Activated CD8-positive, alpha-beta memory T cell treated with anti-CD3 and anti-CD28 coated beads, Interleukin-2, amount 50 U/mL, for 1 hour (primary cell): ENCODE results near the gene PCDH17.

Experiments
- DNase-seq: peaks from one replicate; pipeline ENCODE4 v3.0.0-alpha.2; 2020; ENCODE audit errors: extremely low read depth

Gene PCDH17

DNA sequence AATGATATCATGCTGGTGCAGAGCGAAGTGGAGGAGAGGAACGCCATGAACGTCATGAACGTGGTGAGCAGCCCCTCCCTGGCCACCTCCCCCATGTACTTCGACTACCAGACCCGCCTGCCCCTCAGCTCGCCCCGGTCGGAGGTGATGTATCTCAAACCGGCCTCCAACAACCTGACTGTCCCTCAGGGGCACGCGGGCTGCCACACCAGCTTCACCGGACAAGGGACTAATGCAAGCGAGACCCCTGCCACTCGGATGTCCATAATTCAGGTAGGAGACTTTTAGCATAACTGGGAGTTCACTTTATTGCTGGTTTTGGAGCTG is 3.3 kb downstream of the PCDH17 start:
- DNase-seq = no peak

DNA sequence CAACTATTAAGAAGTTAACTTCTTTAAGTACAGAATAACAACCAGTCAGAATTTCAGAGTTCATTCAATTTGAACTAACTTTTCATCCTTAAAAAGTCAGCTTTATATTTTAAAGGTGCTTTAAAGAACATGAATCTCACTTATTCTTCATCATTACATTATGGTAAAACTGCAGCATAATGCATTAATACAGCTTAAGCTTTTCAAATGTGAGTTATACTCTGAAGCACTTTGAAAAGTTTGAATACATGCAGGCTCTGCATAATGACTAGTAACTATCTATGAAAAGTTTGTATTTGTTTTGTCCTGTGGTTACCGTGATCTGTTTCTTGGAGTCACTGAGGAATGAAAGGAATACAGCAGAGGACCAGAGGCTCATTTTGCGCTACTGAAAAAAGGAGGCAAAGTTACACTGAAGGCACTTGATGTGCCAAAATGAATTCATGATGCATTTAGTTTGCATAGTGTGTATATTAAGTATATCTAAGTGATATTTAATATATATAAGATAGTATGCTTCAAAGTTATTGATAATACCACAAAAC is 4.1 kb downstream of the PCDH17 start:
- DNase-seq = no peak

DNA sequence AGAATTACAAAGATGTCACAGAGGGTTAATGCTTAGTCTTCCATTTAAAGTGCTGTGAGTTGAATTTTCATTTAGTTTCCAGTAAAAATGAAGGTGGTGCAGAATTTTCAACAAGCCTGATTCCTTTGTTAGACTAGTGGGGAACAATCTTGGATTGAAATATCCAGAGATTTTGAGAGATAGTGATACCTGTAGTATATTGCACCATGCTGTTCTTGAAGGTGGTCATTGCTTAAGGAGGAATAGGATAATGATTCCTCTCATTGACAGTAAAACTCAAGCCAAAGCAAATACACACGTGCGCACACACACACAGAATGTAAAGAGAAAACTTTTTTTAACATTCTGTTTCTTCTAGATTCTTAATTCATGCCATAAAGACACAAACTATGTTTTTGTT is 5.3 kb downstream of the PCDH17 start:
- no peak for DNase-seq

DNA sequence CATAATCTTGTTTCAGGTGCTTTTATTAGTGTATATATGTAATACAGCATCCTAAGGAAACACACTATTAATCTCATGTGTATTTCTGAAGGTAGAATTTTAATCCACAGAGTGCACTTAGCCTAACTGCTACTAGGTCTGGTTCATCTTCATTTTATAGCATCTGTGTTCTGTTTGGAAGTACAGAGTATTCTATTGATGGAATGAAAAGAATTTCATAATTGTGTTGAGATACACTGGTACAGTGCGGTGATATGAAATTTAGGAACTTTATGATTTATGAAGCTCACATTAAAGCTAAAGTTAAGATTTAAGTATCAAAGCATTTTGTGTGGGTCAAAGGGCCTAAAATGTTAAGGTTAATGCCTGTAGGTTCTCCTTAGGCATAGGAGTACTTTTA is 6.0 kb downstream of the PCDH17 start:
- DNase-seq = no peak

DNA sequence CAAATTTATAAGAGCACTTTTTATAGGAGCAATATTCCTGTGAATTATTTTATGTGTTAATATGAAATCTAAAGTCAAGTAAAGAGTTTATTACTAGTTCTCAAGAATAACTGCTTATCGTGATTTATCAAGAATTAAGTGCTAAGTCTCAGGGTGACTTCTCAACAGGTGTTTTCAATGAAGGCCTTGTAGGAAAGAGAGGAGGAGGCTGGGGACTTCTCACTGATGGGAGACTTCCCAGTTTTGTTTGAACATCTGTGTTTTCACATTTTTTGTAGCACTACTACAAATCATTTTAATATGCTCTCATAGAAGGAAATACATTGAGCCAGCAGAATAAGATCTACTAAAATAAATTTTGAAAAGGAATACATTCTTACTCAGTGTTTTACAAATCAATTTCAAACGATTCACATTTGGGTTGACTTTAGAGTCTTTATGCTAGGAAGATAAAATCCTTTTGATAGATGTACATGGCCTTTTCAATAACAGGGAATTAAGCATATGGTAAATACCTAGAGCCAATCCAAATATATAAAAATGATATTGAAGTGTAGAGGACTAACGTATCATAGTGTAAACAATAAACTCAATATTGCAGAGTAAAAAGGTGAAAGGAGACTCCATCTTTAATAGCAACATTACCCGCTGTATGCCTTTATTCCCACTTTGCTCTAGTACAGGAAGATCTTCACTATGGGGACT is 6.8 kb downstream of the PCDH17 start:
- no peak for DNase-seq

DNA sequence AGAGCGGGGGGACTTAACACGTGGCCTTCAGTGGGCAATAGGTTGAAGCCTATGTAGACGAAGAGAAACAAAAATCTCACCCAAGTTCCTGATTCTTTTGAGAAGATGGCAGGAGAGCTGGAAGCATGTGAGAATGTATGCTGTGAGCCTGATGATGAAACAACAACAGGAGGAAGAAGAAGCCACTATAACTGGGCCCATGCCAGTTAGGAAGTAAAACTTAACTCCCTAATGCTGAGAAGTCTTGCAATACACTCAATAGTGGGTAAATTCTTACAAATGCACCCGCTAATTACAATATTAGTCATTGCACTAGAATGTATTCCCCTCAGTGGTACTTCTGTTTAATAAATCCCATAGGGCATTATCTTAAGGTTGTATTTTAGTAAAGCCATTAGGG is 9.1 kb downstream of the PCDH17 start:
- no peak for DNase-seq

DNA sequence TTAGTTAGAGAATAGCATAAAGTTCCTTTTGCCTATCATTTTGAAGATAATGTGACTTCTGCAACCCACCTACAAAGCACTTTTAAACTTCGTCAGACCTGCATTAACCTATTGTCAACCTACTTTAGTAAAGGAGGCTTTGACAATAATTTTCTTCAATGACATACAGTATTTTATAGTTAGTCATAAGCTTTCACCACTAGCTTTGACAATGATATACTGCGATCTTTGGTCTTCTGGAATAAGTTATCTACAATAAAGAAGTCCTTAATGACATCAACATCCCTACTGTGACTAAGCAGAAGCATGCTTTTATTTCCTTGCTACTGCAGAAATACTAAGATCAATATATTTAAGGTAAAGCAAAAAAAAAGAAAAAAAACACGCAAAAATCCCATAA is 9.5 kb downstream of the PCDH17 start:
- DNase-seq = no peak

DNA sequence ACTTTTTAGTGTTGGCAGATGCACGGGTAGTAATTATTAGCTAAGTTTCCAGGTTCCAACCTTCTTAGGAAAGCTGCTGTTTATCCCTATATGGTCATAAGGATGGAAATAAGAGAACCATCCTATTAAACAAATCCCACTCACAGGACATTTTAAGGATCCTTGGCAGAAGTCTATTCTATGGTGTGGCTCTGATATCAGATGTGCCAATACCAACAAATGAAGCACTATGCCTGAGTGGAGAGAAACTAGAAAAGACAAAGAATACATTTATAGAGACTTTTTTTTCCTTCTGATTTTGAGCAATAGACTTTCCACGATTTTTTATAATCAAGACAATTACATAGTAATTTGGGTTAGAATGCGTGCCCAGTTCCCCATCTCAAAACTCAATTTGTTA is 12.6 kb downstream of the PCDH17 start:
- no peak for DNase-seq

DNA sequence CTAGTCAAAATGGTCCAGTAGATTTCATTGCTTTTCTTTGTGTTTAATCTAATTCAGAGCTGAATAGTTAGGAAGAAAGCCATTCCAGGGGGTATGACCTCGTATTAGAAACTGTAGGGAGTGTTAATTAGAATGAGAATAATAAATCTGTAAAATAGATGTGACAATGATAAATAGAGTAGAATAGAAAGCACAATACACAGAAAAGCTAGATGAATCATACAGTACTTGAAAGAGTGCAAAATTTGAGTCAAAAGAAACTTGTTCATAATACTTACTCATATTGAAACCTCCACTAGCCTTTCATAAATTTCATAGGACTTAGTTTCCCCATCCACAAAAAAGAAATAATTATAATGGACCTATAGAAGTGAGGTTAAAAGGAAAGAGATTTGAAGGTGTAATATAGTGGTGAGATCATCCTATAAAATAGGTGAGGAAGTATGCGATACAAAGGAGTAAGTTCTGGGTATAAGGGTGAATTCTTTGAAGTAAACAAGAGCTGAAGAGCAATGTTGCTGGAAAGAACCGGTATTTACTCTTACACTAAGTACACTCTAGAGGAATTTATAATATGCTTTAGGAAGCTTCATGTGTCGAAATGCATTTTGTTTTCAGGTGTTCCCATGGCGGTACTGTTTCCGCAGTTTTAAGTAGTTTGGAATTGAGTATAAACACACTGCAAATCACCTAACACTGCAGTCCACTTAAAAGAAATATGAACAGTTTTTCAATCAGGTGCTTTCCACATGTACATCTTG is 21.9 kb downstream of the PCDH17 start:
- DNase-seq = no peak

DNA sequence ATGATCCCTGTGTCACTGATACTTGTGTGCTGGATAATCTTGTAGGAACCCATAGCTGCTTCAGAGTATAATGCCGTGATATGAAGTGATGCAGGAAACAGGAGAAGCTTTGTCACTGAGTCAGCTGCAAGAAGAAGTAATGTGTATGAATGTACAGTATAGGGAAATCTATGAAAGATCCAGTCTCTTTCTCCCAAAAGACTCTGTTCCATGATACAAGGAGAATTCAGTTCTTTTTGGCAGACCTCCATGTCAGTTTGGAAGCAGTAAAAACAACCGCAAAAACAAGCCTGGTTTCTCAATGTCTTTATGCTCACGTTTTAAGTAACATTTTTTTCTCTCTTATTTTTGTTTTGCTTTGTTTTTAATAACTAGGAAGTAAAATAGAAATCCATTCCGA is 33.9 kb downstream of the PCDH17 start:
- DNase-seq = no peak

DNA sequence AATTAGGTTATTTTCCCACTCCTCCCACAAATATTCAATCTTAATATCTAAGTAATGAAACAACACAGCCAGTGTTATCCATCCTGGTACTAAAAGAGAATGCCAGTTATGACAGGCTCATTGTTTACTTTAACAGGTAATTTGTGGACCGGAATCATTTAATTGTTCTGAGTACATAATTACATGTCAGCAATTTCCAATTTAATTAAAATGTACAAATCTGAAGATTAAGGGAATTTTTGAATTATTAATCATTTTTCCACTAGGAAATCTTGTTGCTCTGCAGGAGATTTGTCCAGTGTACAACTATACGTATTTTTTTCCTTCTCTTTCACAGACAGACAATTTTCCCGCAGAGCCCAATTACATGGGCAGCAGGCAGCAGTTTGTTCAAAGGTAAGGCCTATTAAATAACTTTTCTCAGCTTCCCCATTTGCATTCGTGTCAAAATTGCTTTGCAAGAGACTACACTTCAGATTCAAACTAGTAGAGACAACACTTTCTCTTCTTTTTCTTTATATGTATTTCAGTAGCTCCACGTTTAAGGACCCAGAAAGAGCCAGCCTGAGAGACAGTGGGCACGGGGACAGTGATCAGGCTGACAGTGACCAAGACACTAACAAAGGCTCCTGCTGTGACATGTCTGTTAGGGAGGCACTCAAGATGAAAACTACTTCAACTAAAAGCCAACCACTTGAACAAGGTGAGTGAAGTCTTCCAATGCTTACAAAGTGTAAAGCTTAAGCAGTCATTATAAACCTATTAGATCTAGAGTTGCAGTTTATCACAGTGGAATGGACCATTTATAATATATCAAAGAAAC is 34.8 kb downstream of the PCDH17 start:
- no peak for DNase-seq

DNA sequence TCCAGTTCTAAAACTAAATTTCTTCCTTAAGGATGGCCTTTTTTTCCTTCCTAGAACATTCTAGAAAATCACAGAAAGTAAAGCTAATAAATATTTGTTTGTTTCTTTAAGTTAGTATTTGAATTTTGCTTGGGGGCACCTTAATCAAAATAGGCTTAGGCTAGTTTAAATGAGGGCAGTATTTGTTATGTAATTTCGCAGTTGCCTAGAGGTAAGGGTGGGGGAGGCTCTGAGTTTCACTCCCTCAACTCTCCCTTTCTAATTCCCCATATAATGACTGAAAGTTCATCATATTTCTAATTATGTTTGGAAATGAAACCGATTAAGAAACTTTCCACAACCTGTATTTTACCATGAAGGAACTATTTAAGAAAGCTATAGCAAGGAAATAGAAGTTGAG is 40.6 kb downstream of the PCDH17 start:
- DNase-seq = no peak

DNA sequence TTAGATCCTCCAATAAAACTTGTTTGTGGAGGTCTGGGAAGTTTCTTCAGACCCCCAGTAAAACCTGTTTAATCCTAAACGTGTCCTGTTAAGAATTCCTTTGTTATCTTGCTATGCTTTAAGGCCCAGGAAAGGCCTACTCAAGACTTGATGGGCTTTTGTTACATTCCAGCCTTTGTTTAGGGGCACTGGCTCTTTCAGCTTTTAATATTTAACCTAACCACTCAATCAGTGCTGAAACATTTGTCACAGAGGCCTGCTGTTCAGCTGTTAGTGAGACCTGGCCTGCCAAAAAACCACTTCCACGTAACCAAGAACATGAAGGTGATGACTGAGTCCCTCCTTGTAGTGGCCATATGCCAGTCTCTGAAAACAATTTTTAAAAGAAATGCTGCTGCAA is 41.7 kb downstream of the PCDH17 start:
- DNase-seq = no peak

DNA sequence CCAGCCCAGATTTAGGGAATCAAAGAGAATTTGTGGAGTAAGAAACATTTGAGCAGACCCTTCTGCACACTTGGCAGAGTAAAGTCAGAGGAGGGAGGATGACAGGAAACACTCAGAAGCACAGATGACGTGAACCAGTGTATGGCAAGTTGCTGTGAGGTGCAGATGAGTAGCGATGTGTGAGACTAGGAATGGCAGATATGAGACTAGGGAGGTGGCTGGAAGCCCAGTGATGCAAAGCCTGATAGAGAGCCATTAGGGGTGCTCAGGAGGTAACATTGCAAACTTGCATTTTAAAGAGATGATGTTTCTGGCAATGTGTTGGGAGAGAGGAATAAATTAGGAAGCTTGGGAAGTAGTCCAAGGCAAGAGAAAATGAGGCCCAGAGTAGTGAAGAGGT is 44.0 kb downstream of the PCDH17 start:
- no peak for DNase-seq

DNA sequence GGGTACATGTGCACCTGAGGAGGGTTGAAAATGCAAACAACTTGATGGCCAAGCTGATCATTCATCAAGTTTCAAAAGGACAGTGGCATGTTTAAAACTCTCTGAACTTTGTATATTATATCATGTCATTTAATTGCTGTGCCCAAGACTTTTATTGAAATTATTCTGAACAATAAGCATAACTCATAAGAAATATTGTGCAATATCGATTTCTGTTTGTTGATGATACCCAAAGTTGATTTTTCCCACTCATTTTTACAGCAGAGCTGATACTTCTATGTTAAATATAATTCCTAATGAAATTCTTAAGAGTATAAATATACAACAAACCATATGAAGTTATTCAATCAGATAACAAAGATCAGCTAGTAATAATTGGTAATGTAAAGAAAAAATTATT is 49.1 kb downstream of the PCDH17 start:
- DNase-seq = no peak

DNA sequence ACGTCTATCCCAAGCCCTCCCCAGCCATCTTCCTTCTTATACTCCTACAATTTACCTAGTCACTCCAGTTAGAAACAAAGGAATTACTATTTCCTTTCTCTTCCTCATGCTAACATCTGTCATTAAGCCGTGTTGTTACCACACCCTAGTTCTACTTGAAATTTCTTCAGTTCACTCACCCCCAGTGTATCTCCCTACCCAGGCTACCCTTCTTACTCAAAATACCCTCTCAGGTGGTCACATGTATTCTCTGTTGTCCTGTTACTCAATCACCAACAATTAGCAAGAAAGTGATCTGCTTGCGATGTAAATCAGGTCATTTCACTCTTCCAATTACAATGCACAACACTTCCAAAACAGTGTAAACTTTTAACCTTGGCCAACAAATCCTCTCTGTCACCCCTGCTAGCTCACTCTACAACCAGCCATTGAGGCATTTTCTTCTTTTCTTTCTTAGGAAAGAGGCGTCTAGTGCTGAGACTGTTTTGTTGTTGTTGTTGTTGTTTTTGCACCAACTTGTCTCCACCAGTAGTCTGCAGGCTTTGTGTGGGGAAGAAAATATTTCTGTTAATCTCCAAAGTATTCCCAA is 50.7 kb downstream of the PCDH17 start:
- DNase-seq = no peak

DNA sequence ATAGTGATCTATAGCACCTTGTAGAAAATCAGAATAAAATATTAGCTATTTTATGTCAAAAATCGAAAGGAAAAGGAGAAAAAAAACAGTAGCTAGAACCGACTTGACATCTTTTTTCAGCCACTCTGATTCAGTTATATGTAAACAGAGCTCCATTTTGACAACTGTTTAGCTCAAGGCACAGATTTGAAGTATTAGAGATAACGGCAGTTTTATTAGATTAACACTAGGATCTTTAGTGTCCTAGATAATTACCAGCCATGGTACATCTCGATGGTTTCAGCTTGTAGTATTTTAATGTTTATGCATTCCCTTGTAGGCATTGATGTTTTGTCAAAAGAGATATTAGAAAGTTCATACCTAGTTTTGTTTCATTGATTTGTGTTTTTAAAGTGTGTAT is 67.3 kb downstream of the PCDH17 start:
- no peak for DNase-seq

DNA sequence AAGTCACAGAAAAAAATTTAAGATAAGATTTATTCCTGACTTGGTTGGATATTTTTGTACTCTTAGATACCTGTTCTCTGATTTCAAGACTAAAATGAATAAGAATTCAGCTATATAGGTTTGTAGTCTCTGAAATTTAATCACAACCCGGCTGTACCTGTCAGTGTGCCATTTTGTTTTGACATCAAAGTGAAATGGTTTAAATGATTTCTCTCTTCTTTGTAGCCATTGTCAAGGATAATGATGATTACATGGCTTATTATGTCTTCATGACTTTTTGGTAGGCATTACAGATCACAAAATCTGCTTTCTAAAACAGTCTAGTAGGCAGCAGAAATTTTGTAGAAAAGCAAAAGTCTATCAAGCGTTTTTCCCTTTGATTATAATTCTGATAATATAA is 72.5 kb downstream of the PCDH17 start:
- no peak for DNase-seq

DNA sequence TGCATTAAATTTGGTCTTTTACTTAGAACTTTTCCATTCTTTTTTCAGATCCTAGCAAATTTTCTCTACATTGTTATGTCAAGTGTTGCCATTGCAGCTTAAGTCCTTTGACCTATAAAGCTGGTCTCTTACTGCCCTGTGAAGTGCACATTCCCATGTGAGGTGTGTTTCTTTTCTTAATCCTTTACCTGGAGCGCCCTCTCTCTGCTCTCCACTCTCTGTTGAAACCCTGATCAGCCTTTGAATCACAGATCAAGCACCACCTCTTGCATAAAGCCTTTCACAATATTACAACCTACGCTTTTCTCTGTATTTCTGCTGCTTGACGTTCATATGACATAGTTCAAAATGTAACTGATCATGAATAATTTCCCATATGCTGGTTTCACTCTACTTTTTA is 84.8 kb downstream of the PCDH17 start:
- DNase-seq = no peak

DNA sequence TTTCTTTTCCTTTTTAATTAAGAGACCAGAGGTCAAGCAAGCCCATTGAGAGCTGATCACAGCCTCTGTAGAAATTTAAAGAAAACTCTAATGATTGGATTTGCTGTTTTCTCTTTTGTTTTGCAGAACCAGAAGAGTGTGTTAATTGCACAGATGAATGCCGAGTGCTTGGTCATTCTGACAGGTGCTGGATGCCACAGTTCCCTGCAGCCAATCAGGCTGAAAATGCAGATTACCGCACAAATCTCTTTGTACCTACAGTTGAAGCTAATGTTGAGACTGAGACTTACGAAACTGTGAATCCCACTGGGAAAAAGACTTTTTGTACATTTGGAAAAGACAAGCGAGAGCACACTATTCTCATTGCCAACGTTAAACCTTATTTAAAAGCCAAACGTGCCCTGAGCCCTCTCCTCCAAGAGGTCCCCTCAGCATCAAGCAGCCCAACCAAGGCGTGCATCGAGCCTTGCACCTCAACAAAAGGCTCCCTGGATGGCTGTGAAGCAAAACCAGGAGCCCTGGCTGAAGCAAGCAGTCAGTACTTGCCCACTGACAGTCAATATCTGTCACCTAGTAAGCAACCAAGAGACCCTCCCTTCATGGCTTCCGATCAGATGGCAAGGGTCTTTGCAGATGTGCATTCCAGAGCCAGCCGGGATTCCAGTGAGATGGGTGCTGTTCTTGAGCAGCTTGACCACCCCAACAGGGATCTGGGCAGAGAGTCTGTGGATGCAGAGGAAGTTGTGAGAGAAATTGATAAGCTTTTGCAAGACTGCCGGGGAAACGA is 93.1 kb downstream of the PCDH17 start:
- no peak for DNase-seq

DNA sequence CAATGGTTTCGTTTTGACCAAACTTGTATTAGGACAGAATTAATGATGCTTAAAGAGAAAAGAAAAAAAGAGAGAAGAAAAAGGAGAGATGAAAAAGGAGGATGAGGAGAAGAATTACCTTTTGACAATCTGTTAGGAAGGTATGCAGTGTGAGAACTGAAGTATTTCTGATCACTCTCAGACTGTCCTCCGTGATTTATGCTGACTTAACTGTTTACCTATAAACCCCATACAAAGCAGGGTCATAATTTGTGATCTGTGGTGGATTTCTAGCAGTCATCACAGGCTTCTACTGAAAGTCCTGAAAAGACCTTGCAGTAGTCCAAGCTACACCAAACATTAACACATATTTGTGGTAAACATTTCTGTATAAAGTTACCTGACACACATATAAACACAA is 93.9 kb downstream of the PCDH17 start:
- no peak for DNase-seq

DNA sequence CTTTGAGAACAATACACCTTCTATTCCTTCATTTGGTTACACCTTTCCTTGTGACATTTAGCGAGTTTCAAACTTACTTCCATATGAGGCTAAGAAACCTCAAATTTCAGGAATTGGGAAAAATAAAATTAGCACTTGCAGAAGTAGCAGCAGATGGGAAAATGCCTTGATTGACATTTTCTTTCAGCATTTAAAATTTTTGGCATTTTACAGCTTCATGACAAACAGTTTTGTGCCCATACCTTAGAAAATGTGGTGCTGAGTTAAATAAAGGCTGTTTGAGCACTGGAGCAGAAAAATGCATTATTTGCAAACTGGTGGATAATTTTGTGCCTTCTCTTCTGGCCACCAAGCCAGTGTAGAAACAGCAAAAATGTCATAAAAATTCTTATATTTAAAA is 95.4 kb downstream of the PCDH17 start:
- DNase-seq = no peak
